Activated T-cell treated with anti-CD3 and anti-CD28 coated beads, Interleukin-2, amount 50 U/mL, for 4 hours (primary cell): Measurements from ENCODE around the gene DUS1L. TPM values are rescaled to one million over a fixed set of nuclear protein-coding genes. Genes with fewer than 3 reads are reported as not detected.
"Not testable (repeated sequence)": the region's sequence is repeated elsewhere in the genome, so short reads cannot be mapped to it uniquely, and the experiment has no call there.

ENCODE experiments used
- ATAC-seq, 2 donors: fragments of 200-7000 bp; cut with Tn5 transposase; one replicate each; pipeline ENCODE4 v1.10.0; 2021
- DNase-seq: peaks from one replicate; pipeline ENCODE4 v3.0.0-alpha.2; 2020
- H3K27me3 Mint-ChIP-seq: one replicate; pipeline ENCODE4 v1.8.0; 2021; ENCODE audit warnings: low read depth, mixed read lengths
- H3K36me3 Mint-ChIP-seq: one replicate; pipeline ENCODE4 v1.8.0; 2022; ENCODE audit warnings: mixed read lengths; ENCODE audit not compliant: insufficient read depth
- H3K4me1 Mint-ChIP-seq: one replicate; pipeline ENCODE4 v1.8.0; 2021; ENCODE audit warnings: low read depth, mixed read lengths
- H3K4me3 Mint-ChIP-seq: one replicate; pipeline ENCODE4 v1.8.0; 2021; ENCODE audit warnings: mild to moderate bottlenecking, moderate library complexity, mixed read lengths
- H3K9me3 Mint-ChIP-seq: one replicate; pipeline ENCODE4 v1.8.0; 2021; ENCODE audit warnings: mixed read lengths
- total RNA-seq, 3 donors: library from RNA; stranded (reverse); gene quantifications; one replicate each; pipeline ENCODE4 v1.2.1, GENCODE V29; 2021

The DUS1L gene
- total RNA-seq, 3 donors from 2014 or later, result 323 to 369 (median 326) TPM

DNA sequence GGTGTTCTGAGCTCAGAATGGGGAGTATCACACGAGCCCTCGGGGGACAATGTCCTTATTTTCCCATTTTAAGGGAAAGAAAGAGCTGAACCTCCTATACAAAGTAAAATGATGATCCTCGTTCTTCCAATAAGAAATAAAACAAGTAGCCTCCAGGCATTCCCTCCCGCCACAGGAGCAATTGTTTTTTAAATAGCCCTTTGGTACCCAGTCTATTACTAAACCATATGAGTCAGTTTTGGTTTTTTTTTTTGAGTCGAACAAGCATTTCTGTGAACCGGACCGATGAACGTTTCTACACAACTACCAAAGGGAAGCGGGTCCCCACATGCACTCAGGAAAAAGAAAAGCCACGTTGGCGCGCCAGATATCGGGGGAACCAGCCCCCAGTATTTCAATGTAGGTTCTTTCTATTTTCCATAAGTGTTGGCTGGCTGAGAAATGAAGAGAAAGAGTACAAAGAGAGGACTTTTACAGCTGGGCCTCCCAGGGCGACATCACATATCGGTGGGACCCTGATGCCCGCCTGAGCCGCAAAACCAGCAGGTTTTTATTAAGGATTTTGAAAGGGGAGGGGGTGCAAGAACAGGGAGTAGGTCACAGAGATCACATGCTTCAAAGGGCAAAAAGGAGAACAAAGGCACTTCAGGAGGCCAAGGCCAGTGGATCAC, 24.3 kb downstream of the DUS1L start:
- H3K9me3 Mint-ChIP-seq, result no peaks in the 10 kb centered on the region
- H3K27me3 Mint-ChIP-seq, result no peaks in the 10 kb centered on the region
- ATAC-seq (no peak), DNase-seq (no peak)
- H3K4me1 Mint-ChIP-seq, result peaks cover 10% of the 10 kb centered on the region
- no peak overlapping the region for H3K4me3 Mint-ChIP-seq
- H3K36me3 Mint-ChIP-seq, result no peaks in the 10 kb centered on the region

- Mint-ChIP-seq H3K9me3 (no peaks in the 10 kb centered on the region), H3K4me1 (peaks cover 22% of the 10 kb centered on the region), H3K27me3 (no peaks in the 10 kb centered on the region), H3K36me3 (peaks cover 8% of the 10 kb centered on the region), H3K4me3 (no peak overlapping the region)
- DNase-seq, result no peak
- no peak for ATAC-seq
These were observed 25.8 kb downstream of the DUS1L start for GRCh38 chr17:82039695-82040299.

DNA sequence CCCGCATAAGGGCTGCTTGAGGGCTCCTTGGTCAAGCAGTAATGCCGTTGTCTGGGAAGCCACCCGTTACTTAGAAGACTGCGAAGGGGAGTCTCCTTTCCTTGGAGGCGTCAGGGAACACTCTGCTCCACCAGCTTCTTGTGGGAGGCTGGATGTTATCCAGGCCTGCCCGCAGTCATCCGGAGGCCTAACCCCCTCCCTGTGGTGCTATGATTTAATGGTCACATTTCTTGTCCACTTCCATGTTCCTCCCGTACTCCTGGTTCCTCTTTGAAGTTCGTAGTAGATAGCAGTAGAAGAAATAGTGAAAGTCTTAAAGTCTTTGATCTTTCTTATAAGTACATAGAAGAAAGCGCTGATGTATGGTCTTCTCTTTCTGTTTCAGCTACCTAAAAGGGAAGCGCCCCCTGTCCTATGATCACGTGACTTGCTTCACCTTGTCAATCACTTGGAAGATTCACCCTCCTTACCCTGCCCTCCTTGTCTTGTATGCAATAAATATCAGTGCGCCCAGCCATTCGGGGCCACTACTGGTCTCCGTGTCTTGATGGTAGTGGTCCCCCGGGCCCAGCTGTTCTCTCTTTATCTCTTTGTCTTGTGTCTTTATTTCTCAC, 26.7 kb downstream of the DUS1L start:
- ATAC-seq, result not testable (repeated sequence)

DNA sequence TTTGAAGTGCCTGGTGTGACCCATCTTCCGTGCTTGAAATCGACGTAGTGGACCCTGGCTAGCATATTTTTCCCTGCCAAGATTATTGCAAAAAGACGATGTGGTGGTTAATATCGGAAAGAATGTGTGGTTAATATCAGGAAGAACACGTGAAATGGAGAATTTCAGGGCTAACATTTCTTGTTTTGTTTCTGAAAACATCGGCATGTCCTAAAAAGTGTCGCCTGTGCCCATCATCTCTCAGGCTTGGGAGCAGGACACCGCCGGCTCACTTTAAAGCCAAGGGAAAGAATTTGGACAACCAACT, 27.8 kb downstream of the DUS1L start:
- H3K4me3 Mint-ChIP-seq, result peak overlapping the region; percentile 81
- no peaks in the 10 kb centered on the region for H3K27me3 Mint-ChIP-seq
- ATAC-seq, result no peak
- peaks cover 22% of the 10 kb centered on the region for H3K4me1 Mint-ChIP-seq
- no peak for DNase-seq
- H3K9me3 Mint-ChIP-seq, result no peaks in the 10 kb centered on the region
- peaks cover 8% of the 10 kb centered on the region for H3K36me3 Mint-ChIP-seq

More for the DNA sequence above, 26.7 kb downstream of the DUS1L start:
- peaks cover 22% of the 10 kb centered on the region for H3K4me1 Mint-ChIP-seq
- not testable (repeated sequence) for H3K4me3 Mint-ChIP-seq, H3K36me3 Mint-ChIP-seq, DNase-seq, H3K9me3 Mint-ChIP-seq, H3K27me3 Mint-ChIP-seq

DNA sequence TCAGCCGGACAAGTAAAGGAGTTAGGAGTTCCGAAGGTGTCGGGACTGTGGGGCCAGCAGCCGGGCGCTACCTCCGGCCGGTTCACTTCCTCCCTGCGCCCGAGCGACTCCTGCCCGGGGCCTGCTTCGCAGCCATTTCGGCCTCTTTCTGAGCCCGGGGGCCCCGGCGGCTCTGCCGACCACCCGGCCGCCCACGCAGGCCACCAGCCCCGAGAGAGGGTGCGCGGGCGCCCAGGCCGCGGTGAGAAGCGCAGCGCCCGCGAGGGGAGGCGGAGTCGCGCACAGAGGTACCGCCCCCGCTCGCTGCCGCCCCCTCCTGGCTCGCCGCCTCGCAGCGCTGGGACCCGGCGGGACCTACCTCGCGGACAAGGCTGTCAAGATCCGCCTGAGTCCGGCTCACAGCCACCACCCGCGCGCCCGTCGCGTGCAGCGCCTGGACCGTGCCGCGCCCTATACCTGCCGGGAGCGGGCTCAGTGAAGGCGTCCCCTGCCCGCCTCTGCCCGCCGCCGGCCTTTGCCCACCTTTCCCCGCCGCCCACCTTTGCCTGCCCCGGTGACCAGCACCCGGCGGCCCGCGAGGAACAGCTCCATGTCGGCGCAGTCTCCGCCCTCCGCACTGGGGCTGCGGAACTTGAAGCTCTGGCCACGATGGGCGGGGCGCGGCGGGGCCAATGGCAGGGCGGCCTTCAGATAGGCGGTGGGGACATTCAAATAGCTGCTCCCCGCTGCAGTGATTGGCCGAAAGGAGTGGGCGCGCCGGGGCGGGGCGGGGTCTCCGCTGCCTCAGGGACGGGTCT, 28.3 kb downstream of the DUS1L start, which contains the start of gene DCXR:
Gene DCXR, minus strand, starts transcription at position 606 of the 797 bp plus-strand sequence. Its CDS starts 15 bp downstream, at position 591.
- Mint-ChIP-seq H3K9me3 (no peaks in the 10 kb centered on the region), H3K27me3 (no peaks in the 10 kb centered on the region), H3K4me3 (peak within 1 kb of the TSS; percentile 81), H3K4me1 (peaks cover 23% of the 10 kb centered on the region), H3K36me3 (peaks cover 8% of the 10 kb centered on the region)
- peak; percentile 96 to 97 for ATAC-seq
- peak; percentile 89 for DNase-seq

GRCh38 chr17:82036634-82037091, 28.9 kb downstream of the DUS1L start:
- H3K4me3 Mint-ChIP-seq, result peak overlapping the region; percentile 81
- H3K9me3 Mint-ChIP-seq, result no peaks in the 10 kb centered on the region
- H3K27me3 Mint-ChIP-seq, result no peaks in the 10 kb centered on the region

GRCh38 chr17:82035956-82036633, 29.5 kb downstream of the DUS1L start:
- Mint-ChIP-seq H3K9me3 (no peaks in the 10 kb centered on the region), H3K36me3 (peaks cover 8% of the 10 kb centered on the region), H3K4me3 (peak overlapping the region; percentile 81), H3K27me3 (no peaks in the 10 kb centered on the region), H3K4me1 (peaks cover 23% of the 10 kb centered on the region)
- DNase-seq, result no peak
- no peak for ATAC-seq

More at GRCh38 chr17:82036634-82037091, 28.9 kb downstream of the DUS1L start:
- peaks cover 23% of the 10 kb centered on the region for H3K4me1 Mint-ChIP-seq
- ATAC-seq, result peak in 1 of 2 donors; percentile 0
- H3K36me3 Mint-ChIP-seq, result peaks cover 8% of the 10 kb centered on the region
- no peak for DNase-seq

DNA sequence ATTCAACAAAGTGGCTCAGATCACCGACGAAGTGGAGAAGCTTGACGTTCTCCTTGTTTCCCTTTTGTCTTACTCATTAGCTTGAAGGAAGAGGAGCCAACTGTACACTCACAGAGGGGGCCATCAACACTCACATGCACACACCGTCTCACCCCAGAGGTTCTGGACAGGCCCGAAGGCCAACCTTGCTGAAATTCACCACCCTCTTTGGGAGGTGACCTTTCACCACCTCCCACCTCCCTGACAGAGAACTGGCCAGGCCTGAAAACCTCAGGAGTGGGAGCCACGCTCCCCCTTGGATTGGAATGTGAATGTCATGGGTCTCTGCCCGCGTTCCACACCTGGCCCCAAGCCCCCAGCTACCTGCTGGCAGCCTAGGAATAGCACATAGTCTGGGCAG, 30.1 kb downstream of the DUS1L start:
- Mint-ChIP-seq H3K36me3 (peaks cover 8% of the 10 kb centered on the region), H3K9me3 (no peaks in the 10 kb centered on the region), H3K4me1 (peaks cover 24% of the 10 kb centered on the region), H3K27me3 (no peaks in the 10 kb centered on the region), H3K4me3 (peak overlapping the region; percentile 46)
- no peak for ATAC-seq
- no peak for DNase-seq

DNA sequence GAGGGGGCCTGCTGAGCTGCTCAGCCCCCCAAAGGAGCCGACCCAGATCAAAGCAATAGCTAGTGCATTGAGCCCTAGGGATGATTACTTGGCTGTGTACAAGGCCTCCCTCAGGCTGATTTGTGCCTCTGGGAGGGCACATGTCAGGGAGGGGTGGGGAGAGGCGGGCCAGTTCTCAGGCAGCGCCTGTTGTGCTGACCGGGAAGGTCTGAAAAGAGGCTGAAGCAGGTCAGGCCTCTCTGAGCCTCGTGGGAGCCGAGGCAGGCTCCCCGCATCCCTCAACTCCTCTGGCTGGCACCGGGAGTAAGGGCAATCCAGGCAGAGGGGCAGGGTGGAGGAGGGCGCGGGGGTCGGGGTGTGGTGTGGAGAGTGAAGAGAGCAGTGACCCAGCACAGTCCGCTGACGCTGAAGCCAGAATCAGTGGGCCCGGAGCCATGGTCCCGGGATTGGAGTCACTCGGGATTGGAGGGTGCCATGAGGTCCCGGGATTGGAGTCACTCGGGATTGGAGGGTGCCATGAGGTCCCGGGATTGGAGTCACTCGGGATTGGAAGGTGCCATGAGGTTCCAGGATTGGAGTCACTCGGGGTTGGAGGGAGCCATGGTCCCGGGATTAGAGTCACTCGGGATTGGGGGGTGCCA, 31.1 kb downstream of the DUS1L start:
- DNase-seq (no peak), ATAC-seq (no peak)
- Mint-ChIP-seq H3K27me3 (no peaks in the 10 kb centered on the region), H3K4me3 (no peak overlapping the region), H3K4me1 (peaks cover 29% of the 10 kb centered on the region), H3K36me3 (peaks cover 8% of the 10 kb centered on the region), H3K9me3 (no peaks in the 10 kb centered on the region)

DNA sequence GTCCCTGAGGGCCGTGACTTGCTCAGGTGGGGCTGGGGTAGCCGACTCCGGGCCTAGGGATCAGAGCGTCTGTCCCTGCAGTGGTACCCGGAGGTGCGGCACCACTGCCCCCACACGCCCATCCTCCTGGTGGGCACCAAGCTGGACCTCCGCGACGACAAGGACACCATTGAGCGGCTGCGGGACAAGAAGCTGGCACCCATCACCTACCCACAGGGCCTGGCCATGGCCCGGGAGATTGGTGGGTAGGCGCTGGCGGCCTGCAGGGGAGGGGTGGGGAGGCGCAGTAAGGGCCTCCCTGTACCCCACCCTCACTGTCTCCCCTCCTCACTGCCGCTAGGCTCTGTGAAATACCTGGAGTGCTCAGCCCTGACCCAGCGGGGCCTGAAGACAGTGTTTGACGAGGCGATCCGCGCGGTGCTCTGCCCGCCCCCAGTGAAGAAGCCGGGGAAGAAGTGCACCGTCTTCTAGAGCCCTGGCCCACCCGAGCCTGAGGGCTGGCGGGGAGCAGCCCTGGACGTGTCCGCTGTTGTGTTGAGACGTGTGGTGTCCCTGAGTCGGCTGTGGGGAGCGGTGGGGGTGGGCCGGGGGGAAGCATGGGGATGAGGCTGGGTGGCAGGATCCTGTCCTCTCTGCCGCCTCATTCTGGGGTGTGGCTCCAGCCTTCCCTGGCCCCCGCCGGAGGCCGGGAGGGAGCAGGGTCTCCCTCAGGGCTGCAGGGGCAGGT, 32.1 kb downstream of the DUS1L start:
- peaks cover 8% of the 10 kb centered on the region for H3K36me3 Mint-ChIP-seq
- H3K4me1 Mint-ChIP-seq, result peaks cover 29% of the 10 kb centered on the region
- DNase-seq (no peak), ATAC-seq (no peak)
- H3K4me3 Mint-ChIP-seq, result no peak overlapping the region
- H3K27me3 Mint-ChIP-seq, result no peaks in the 10 kb centered on the region
- H3K9me3 Mint-ChIP-seq, result no peaks in the 10 kb centered on the region

GRCh38 chr17:82031885-82032627, 33.5 kb downstream of the DUS1L start:
- no peaks in the 10 kb centered on the region for H3K27me3 Mint-ChIP-seq
- no peaks in the 10 kb centered on the region for H3K9me3 Mint-ChIP-seq
- peak overlapping the region; percentile 21 for H3K4me3 Mint-ChIP-seq
- DNase-seq (no peak), ATAC-seq (peak; percentile 28 to 41)
- H3K36me3 Mint-ChIP-seq, result peaks cover 8% of the 10 kb centered on the region
- H3K4me1 Mint-ChIP-seq, result peaks cover 24% of the 10 kb centered on the region

DNA sequence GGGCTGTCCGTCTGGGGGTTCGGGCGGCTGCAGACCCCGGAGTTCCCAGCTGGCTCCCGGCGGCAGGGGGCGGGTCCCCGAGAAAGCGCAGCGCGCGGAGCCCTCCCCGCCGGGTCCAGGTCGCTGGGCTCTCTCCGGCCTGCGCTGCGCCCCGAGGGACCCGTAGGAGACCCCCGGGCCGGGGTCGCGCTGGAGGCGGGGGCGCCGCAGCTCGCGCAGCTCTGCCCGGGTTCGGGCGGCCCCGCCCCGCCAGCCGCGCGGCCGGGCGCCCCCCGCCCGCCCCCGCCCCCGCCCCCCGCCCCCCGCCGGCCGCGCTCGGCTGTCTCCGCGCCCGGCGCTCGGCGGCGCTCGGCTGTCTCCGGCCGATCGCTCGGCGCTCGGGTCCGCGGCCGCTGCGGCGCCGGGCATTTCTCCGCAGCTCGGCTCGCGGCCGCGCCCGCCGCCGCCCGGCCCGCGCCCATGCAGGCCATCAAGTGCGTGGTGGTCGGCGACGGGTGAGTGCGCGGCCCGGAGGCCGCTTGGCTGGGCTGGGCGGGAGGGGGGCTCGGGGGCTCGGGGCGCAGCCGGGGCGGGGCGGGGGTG, 34.2 kb downstream of the DUS1L start, which contains the start of gene RAC3:
Gene RAC3, plus strand, starts transcription at position 376 of the 582 bp plus-strand sequence. Its CDS starts 84 bp downstream, at position 460.
- H3K4me1 Mint-ChIP-seq, result peaks cover 25% of the 10 kb centered on the region
- DNase-seq, result no peak
- peak; percentile 45 to 63 for ATAC-seq
- H3K36me3 Mint-ChIP-seq, result peaks cover 8% of the 10 kb centered on the region
- no peaks in the 10 kb centered on the region for H3K9me3 Mint-ChIP-seq
- peak within 1 kb of the TSS; percentile 83 for H3K4me3 Mint-ChIP-seq
- H3K27me3 Mint-ChIP-seq, result no peaks in the 10 kb centered on the region
